ENCODE data around the gene KRTAP2-2.
"Not testable (repeated sequence)": the region's sequence is repeated elsewhere in the genome, so short reads cannot be mapped to it uniquely, and the experiment has no call there.

KRTAP2-2 gene

GRCh38 chr17:41055130-41055529 lies at the start of gene KRTAP2-2:
Gene KRTAP2-2 (minus strand): TSS chr17:41055230. CDS start chr17:41055211, 19 bp downstream.
- not testable (repeated sequence) for H3K9me3 ChIP-seq (ENCODE audit: control insufficient read depth, low read length); H3K9ac ChIP-seq (ENCODE audit: low read length); DNase-seq (ENCODE audit: low read depth); H3K4me3 ChIP-seq (ENCODE audit: low read length); H3K27me3 ChIP-seq (replicated peaks; ENCODE audit: control insufficient read depth, insufficient read depth, low read length); H3K36me3 ChIP-seq (ENCODE audit: control insufficient read depth, insufficient read depth, low read length, severe bottlenecking)
- peaks cover 20% of the 10 kb centered on the region for H3K4me1 ChIP-seq (ENCODE audit: control insufficient read depth, insufficient read depth, low read length)

GRCh38 chr17:41104386-41105038 lies 49.5 kb upstream of the KRTAP2-2 start:
- not testable (repeated sequence) for H3K9ac ChIP-seq (ENCODE audit: low read length); H3K4me1 ChIP-seq (ENCODE audit: control insufficient read depth, insufficient read depth, low read length); DNase-seq (ENCODE audit: low read depth); H3K27me3 ChIP-seq (replicated peaks; ENCODE audit: control insufficient read depth, insufficient read depth, low read length); H3K4me3 ChIP-seq (ENCODE audit: low read length); H3K9me3 ChIP-seq (ENCODE audit: control insufficient read depth, low read length); H3K36me3 ChIP-seq (ENCODE audit: control insufficient read depth, insufficient read depth, low read length, severe bottlenecking)

GRCh38 chr17:41103896-41104295 lies 48.9 kb upstream of the KRTAP2-2 start:
- DNase-seq (ENCODE audit: low read depth), result peak; percentile 23
- Histone ChIP-seq H3K36me3 (ENCODE audit: control insufficient read depth, insufficient read depth, low read length, severe bottlenecking) (no peaks in the 10 kb centered on the region), H3K9ac (ENCODE audit: low read length) (no peak overlapping the region), H3K4me1 (ENCODE audit: control insufficient read depth, insufficient read depth, low read length) (no peaks in the 10 kb centered on the region), H3K27me3 (replicated peaks; ENCODE audit: control insufficient read depth, insufficient read depth, low read length) (no peaks in the 10 kb centered on the region), H3K4me3 (ENCODE audit: low read length) (no peak overlapping the region), H3K9me3 (ENCODE audit: control insufficient read depth, low read length) (no peaks in the 10 kb centered on the region)

- H3K9ac ChIP-seq (ENCODE audit: low read length), result no peak within 1 kb of the TSS
- H3K27me3 ChIP-seq (replicated peaks; ENCODE audit: control insufficient read depth, insufficient read depth, low read length), result no peaks in the 10 kb centered on the region
- no peaks in the 10 kb centered on the region for H3K36me3 ChIP-seq (ENCODE audit: control insufficient read depth, insufficient read depth, low read length, severe bottlenecking)
- no peaks in the 10 kb centered on the region for H3K4me1 ChIP-seq (ENCODE audit: control insufficient read depth, insufficient read depth, low read length)
- DNase-seq (ENCODE audit: low read depth), result no peak
- no peaks in the 10 kb centered on the region for H3K9me3 ChIP-seq (ENCODE audit: control insufficient read depth, low read length)
- no peak within 1 kb of the TSS for H3K4me3 ChIP-seq (ENCODE audit: low read length)
Observed at GRCh38 chr17:41101586-41102259, 46.7 kb upstream of the KRTAP2-2 start, which contains the start of gene KRTAP4-16. Gene KRTAP4-16 (minus strand): TSS chr17:41102209. CDS start chr17:41102209, 0 bp downstream.

GRCh38 chr17:41099682-41100480 lies 44.9 kb upstream of the KRTAP2-2 start:
- not testable (repeated sequence) for H3K27me3 ChIP-seq (replicated peaks; ENCODE audit: control insufficient read depth, insufficient read depth, low read length); H3K9ac ChIP-seq (ENCODE audit: low read length); H3K4me3 ChIP-seq (ENCODE audit: low read length); H3K9me3 ChIP-seq (ENCODE audit: control insufficient read depth, low read length); H3K36me3 ChIP-seq (ENCODE audit: control insufficient read depth, insufficient read depth, low read length, severe bottlenecking); H3K4me1 ChIP-seq (ENCODE audit: control insufficient read depth, insufficient read depth, low read length)
- peak; percentile 83 for DNase-seq (ENCODE audit: low read depth)

GRCh38 chr17:41098481-41098880 lies 43.5 kb upstream of the KRTAP2-2 start:
- Histone ChIP-seq H3K9me3 (ENCODE audit: control insufficient read depth, low read length) (no peaks in the 10 kb centered on the region), H3K27me3 (replicated peaks; ENCODE audit: control insufficient read depth, insufficient read depth, low read length) (no peaks in the 10 kb centered on the region), H3K4me1 (ENCODE audit: control insufficient read depth, insufficient read depth, low read length) (no peaks in the 10 kb centered on the region), H3K4me3 (ENCODE audit: low read length) (no peak overlapping the region), H3K9ac (ENCODE audit: low read length) (no peak overlapping the region), H3K36me3 (ENCODE audit: control insufficient read depth, insufficient read depth, low read length, severe bottlenecking) (no peaks in the 10 kb centered on the region)
- peak; percentile 48 for DNase-seq (ENCODE audit: low read depth)

- no peak within 1 kb of the TSS for H3K9ac ChIP-seq (ENCODE audit: low read length)
- no peak for DNase-seq (ENCODE audit: low read depth)
- no peaks in the 10 kb centered on the region for H3K27me3 ChIP-seq (replicated peaks; ENCODE audit: control insufficient read depth, insufficient read depth, low read length)
- no peaks in the 10 kb centered on the region for H3K36me3 ChIP-seq (ENCODE audit: control insufficient read depth, insufficient read depth, low read length, severe bottlenecking)
- H3K4me1 ChIP-seq (ENCODE audit: control insufficient read depth, insufficient read depth, low read length), result no peaks in the 10 kb centered on the region
- no peaks in the 10 kb centered on the region for H3K9me3 ChIP-seq (ENCODE audit: control insufficient read depth, low read length)
- no peak within 1 kb of the TSS for H3K4me3 ChIP-seq (ENCODE audit: low read length)
Observed at GRCh38 chr17:41098042-41098441, 43.0 kb upstream of the KRTAP2-2 start, which contains the start of gene KRTAP4-8. Gene KRTAP4-8 (minus strand): TSS chr17:41098142. CDS start chr17:41098084, 58 bp downstream.

GRCh38 chr17:41096055-41096454 lies 41.0 kb upstream of the KRTAP2-2 start:
- H3K4me1 ChIP-seq (ENCODE audit: control insufficient read depth, insufficient read depth, low read length), result no peaks in the 10 kb centered on the region
- H3K36me3 ChIP-seq (ENCODE audit: control insufficient read depth, insufficient read depth, low read length, severe bottlenecking), result no peaks in the 10 kb centered on the region
- H3K4me3 ChIP-seq (ENCODE audit: low read length), result no peak overlapping the region
- H3K9me3 ChIP-seq (ENCODE audit: control insufficient read depth, low read length), result no peaks in the 10 kb centered on the region
- H3K9ac ChIP-seq (ENCODE audit: low read length), result no peak overlapping the region
- no peaks in the 10 kb centered on the region for H3K27me3 ChIP-seq (replicated peaks; ENCODE audit: control insufficient read depth, insufficient read depth, low read length)
- DNase-seq (ENCODE audit: low read depth), result no peak

GRCh38 chr17:41088760-41089352 lies 33.8 kb upstream of the KRTAP2-2 start:
- not testable (repeated sequence) for H3K36me3 ChIP-seq (ENCODE audit: control insufficient read depth, insufficient read depth, low read length, severe bottlenecking); H3K9me3 ChIP-seq (ENCODE audit: control insufficient read depth, low read length); H3K9ac ChIP-seq (ENCODE audit: low read length); H3K4me3 ChIP-seq (ENCODE audit: low read length); H3K4me1 ChIP-seq (ENCODE audit: control insufficient read depth, insufficient read depth, low read length); H3K27me3 ChIP-seq (replicated peaks; ENCODE audit: control insufficient read depth, insufficient read depth, low read length); DNase-seq (ENCODE audit: low read depth)

GRCh38 chr17:41084100-41084856 lies 29.2 kb upstream of the KRTAP2-2 start, which contains the start of gene KRTAP4-7:
Gene KRTAP4-7 (plus strand): TSS chr17:41084150. CDS start chr17:41084207, 57 bp downstream.
- not testable (repeated sequence) for H3K4me3 ChIP-seq (ENCODE audit: low read length); H3K4me1 ChIP-seq (ENCODE audit: control insufficient read depth, insufficient read depth, low read length); H3K9me3 ChIP-seq (ENCODE audit: control insufficient read depth, low read length); H3K27me3 ChIP-seq (replicated peaks; ENCODE audit: control insufficient read depth, insufficient read depth, low read length); DNase-seq (ENCODE audit: low read depth); H3K36me3 ChIP-seq (ENCODE audit: control insufficient read depth, insufficient read depth, low read length, severe bottlenecking); H3K9ac ChIP-seq (ENCODE audit: low read length)

Data from adipocyte (in vitro differentiated cells).